ENCODE measurements around the gene ITPR2.
"Not testable (repeated sequence)": the region's sequence is repeated elsewhere in the genome, so short reads cannot be mapped to it uniquely, and the experiment has no call there.

The ITPR2 gene

DNA sequence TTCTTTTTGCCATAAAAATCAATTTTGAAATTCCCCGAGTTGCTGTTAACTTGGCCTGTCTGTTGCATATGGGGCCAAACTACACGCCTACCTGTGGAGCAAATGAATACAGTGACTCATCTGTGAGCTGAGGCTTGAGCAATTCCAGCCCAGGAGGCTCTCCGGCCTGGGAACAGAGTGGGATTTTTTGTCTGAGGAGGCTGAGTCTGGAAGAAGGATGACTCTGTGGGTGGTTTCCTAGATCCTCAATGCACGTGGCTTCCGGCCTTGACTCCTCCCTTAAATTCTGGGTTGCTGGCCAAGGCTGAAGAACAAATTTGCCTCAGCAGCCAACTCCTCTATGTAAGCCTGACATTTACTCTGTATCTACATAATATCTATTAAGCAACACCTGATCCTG lies 513.5 kb downstream of the ITPR2 start:
- no peak for DNase-seq

DNA sequence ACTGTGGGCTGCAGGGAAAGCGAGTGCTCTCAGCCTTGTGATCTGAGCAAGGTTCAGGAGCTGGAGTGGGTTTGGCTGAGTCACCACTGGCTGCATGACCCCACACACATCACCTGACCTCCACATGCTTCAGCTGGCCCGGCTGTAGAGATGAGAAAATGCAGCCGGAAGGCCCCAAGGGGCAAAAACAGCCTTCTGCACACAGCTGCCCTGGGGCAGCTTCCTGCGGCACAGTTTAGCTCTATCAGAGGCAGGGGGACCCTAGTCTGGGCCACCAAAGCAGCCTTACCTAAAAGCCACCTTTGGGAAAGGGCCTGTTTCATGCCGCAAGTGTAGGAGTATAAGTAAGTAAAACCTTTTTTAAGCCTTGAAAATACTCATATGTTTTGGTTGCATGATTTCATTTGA lies 514.3 kb downstream of the ITPR2 start:
- no peak for DNase-seq

DNA sequence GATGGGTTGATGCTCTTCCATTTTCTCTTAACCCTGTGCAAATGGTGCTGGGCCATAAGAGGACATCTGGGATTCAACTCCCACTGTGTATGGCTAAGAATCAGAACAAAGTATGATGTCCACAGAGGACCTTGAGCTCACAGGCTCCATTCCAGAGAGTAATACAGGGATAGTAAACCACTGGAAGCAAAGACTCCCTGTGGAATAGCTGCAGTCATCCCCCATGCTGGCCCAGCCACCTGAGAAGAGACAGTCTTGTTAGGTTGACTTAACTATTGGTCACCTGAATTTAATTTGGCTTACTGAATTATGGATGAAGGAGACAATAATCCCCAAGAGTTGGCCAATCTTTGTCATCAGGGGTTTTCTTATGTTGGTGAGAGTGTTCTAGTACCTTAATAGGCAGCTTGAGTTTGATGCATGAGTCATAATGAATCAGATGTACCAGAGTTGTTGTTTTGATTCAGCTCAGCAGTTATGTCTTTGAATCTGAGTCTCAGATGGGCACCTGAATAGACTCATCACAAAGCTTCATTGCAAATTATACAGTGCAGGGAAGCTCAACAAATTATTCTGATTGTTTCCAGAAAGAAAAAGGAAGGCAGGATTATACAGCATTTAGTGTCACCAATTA lies 514.9 kb downstream of the ITPR2 start:
- no peak for DNase-seq

DNA sequence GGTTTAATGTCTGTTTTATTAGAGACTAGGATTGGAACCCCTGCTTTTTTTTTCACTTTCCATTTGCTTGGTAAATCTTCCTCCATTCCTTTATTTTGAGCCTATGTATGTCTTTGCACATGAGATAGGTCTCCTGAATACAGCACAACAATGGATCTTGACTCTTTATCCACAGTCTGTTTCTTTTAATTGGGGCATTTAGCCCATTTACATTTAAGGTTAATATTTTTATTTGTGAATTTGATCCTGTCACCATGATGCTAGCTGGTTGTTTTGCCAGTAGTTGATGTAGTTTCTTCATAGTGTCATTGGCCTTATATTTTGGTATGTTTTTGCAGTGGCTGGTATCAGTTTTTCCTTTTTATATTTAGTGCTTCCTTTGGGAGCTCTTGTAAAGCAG lies 518.9 kb downstream of the ITPR2 start:
- not testable (repeated sequence) for DNase-seq

DNA sequence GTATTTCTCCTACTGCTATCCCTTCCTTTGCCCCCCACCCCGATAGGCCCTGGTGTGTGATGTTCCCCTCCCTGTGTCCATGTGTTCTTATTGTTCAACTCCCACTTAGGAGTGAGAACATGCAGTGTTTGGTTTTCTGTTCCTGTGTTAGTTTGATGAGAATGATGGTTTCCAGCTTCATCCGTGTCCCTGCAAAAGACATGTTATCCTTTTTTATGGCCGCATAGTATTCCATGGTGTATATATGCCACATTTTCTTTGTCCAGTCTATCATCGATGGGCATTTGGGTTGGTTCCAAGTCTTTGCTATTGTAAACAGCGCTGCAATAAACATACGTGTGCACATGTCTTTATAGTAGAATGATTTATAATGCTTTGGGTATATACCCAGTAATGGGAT lies 522.5 kb downstream of the ITPR2 start:
- DNase-seq: not testable (repeated sequence)

DNA sequence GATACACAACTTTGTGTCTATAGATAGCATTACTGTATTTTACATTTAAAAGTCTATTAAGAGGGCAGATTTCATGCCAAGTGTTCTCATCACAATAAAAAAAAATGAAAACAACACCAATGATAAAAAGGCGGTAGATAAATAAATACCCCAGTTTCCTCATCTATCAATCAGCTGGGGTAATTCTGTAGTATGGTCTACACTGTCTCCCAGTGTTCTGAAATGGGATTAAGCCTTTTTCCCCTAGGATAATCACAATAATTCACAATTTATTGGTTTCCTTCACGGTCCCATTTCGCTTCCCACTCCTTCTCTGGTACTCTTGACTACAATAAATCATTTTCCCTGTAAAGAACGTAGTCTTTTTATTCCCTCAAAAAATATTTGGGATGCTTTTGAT lies 523.4 kb downstream of the ITPR2 start:
- no peak for DNase-seq

DNA sequence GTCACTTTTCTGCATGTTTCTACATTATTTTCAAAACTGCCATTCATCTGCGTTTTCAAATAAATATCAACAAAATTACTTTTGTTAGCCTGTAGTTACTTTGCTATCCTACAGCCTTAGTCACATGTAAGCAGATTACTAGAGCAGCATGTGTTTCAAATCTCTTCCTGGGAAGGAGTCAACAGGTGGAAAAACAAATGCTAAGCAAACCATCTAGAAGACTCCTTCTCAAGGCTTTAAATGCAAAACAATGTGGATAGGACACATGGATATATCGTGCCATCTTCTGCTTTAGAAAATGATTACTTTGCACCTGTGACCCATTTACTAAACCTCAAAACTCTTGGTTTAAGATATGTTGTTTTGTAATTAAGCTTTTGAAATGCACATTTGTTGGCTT lies 528.7 kb downstream of the ITPR2 start:
- DNase-seq: no peak

DNA sequence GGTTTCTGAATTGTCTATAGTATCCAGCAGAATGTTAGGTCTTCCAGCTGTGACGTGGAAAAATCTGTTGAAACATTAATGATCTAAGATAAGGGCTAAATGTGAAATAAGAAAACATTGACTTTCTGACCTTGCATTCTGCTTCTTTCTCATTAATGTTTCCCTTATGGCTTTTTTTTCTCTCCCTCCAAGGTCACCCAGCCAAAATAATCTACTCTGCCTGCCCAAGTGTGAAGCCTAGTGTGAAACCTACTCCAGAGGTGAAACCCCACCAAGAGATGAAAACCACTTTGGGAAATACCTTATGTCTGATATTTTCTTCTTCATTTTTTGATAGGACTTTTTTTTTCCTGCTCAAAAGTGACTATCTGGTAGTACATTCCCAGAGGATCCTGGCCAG lies 529.6 kb downstream of the ITPR2 start:
- no peak for DNase-seq

DNA sequence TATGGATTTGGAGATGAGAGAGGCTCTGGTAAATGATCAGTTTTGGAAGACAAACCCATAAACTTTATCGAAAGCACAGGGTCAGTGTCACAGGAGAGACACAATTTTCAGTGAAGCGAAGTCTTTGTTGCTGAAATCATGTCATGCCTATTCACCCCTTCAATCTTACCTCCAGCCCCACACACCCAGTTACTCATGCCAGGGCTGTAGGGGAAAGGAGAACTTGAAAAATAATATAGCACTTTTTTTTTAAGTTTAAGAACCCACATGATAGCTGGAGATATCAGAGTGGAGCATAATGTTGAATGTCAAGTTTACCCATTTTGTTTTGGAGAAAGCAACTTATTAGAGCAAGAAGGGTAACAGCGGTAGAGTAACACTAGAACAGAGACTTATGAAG lies 530.2 kb downstream of the ITPR2 start:
- DNase-seq: no peak

DNA sequence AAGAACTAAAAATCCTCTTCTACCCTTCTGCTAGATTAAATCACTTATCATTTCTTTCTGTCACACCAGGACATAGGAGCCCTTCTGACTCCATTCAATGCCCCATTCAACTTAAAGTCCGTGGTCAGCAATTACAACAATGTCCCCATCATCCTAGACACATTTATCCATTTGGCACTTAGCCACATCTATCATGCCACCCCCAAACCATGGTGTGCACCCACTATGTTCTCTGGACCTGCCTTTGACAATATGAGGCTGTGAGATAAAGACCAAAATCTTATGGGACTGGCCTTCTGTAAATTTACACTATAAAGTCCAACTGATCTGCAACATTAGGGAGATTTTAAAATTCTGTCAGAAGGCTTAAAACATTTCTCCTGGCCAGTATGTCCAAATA lies 533.2 kb downstream of the ITPR2 start:
- peak; percentile 65 for DNase-seq

DNA sequence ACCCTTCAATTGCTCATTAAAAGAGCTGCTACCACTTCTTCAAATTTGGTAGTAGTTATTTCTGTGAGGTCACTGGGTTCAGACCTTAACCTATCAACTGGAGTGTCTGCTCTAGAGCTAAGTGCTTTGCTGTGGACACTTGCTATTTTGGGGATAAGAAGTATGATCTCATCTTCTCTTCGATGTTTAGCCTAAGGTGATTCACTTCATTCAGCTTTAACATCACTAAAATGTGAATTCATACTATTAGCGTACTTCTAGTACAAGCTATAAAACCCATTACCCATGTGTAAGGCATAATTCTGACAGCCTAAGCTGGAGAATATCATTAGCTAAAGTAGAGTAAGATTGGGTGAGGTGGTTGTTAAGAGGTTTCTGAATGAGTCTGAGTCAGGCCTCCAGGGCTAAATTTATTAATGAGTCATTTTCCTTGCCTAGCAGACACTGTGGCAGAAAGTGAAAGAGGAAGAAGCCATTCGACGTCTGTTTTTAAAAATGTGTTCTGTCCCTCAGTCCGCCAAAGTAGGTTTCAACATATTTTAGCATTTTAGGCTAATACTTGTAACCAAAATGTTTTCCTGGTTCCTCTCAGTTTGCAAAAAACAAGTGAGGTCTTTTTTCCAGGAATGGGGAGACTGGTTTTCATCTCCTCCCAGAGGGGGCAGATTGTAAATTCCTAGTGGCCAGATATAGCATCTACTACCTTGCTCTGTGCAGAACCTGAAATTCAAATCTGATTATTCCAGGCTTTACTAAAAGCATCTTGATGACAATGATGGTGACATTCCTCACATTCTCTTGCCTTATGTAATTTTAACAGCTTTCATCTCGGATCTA lies 534.0 kb downstream of the ITPR2 start:
- DNase-seq: peak; percentile 84

DNA sequence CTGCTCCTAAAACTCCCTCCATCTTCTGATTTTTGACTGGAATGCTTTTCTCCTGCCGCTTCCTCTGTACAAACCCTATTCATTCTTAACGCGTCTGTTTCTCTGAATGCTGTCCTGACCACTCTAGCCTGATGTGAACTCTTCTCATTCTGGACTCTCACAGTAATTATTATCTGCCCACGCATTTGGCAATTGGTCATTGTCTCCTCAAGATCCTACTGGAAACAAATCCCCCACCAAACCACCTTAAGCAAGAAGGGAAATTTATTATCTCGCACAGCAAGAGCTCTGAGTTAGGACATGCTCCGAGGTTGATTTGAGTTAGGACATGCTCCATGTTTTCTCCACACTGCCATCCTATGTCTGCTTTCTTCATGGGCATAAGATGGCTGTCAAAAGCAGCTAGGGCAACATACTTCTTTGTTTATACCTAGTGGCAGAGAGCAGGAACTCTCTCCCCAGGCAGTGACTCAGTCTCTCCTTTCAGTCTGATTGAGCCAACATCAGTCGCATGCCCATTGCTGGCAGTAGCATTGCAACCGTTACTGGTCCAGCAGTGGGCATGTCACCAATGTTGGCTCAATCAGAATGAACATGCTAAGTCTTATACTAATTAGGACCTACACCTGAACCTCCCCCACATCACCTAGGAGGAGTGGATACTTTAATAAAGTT lies 535.5 kb downstream of the ITPR2 start:
- no peak for DNase-seq

DNA sequence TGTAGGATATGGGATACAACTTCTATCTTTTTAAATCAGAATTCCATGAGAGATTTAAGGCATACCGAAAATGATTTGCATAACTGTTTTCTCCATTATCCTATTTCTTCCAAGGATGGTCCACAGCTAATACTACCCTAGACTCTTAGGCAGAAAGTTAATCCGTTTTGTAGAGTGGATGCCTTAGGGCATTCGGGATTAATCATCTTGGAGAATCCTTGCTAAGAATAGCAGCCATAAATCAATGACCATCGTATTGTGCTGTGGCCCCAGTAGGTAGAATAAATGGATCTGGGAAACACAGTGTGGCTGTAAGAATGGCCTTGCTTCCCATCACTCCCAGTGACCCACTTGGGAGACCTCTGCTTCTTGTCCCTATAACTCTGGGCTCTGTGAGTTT lies 538.0 kb downstream of the ITPR2 start:
- no peak for DNase-seq

DNA sequence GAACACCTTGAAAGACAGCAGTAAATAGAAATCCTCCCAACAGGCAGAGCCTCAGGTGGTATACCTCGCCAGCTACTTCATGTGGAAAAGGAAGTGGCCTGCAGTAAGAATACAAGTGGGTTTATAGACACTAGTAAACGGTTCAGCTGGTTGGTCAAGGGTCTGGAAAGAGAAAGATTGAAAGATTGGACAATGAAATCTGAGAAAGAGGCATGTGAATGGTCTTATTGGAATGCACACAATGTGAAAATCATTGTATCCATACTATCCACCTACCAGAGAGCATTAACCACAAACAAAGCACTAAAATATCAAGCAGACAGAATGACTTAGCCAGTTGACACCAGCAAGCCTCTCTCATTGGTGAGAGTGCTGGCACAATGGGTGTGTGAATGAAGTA lies 539.4 kb downstream of the ITPR2 start:
- no peak for DNase-seq

DNA sequence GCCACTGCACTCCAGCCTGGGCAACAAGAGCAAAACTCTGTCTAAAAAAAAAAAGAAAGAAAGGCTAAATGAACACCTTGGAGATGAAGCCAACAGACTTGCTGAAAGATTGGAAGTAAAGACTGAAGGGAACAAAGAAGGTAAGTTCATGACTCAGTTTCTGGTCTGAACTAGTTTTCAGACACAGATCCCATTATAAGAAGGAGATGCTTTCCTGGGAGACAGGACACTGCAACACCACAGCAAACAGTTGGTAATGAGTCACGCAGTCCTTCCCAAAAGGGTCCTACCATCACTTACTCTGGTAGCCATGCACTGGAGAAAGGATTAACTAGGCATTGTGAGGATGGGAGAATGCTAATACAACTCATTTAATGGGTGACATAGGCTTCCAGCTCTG lies 540.4 kb downstream of the ITPR2 start:
- DNase-seq: no peak

DNA sequence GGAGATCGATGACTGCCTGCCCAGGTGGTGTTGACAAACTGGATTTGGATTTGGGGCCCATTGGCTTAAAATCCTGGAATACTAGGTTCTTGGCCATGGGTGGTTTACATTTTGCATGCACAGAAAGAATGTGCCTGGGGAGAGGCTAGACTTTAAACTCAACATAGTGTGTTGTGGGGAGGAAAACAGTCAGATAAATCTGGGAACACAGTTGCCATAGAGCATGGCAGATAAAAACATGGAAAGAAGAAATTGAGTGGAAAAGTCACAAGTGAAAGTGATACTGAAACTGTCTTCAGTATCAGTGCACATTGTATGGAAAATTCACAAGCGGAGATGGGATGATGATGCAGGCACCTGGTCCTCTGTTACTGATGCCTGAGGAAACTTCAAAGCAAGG lies 542.4 kb downstream of the ITPR2 start:
- no peak for DNase-seq

DNA sequence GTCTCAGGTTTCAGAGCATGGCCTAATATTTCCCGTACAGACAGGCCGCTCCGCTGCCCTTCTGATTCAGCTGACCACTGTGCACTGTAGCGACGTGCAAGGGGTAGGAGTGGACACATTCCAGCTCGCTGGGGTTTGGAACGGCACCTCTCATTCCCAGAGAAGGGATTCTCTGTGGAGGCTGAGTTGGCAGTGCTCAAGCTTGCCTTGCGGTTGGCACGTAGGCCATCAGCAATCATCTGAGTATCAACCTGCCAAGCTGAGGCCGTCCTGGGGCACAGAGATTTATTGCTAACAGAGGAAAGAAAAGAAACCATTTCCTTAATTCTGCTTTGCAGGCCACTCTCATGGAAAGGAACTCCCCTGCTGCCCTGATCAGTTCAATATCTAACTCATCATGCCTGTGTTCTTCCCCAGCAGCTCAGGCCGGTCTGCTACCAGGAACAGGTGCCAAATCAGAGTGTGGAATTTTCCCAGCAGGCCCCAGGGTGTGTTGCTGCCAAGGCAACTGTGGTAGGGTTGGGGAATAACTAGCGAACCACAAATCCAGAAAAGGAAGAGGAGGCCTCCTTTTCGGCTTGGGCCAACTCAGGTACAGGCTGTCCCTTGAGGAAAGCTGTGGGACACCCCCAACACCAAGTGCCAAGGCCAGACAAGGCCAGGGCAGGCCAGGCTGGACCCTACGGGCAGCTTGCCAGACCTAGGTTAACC lies 545.2 kb downstream of the ITPR2 start:
- DNase-seq: no peak
